ENCODE results near the gene TSHZ2. TPM values are rescaled to one million over a fixed set of nuclear protein-coding genes. Genes with fewer than 3 reads are reported as not detected.

TSHZ2 gene
- total RNA-seq, 6 experiments from 2014 or later = 14.2 to 28.1 (median 21.0) TPM

DNA sequence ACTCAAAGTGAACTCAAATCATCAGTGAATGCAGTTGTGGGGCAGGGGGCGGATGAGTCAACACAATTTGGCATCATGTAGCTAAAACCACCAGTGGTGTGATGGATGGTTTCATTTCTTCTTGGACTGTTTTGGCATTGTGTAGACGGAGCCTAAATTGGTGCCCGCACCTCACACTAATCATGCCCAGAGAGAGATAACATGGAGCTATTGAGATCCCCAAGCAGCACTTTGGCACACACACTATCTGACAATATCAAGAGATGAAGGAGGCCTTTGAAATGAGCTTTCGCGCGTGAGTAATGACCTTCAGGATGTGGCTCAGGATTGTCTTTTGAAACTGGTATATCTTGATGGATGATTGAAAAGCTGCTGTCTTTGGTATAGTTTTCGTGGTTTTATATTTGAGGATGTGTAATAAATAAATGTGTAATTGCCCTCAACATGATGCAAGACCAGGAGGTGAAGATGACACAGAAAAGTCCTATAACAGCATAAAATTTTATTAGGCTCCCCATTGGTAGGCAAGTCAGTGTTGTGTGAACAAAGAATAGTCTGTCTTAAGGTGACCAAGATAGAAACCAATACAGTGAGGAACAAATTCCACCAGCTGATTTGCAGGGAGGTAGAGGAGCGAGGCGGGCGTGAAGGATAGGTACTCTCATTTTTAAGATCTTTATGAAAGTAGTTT, 174.2 kb downstream of the TSHZ2 start:
- Histone ChIP-seq H3K36me3 (no peaks in the 10 kb centered on the region), H3K27me3 (no peaks in the 10 kb centered on the region), H3K27ac (no peak overlapping the region), H3K4me3 (no peak overlapping the region), H3K4me1 (no peaks in the 10 kb centered on the region), H3K9me3 (no peaks in the 10 kb centered on the region)
- DNase-seq = no peak
- no peak for ATAC-seq
- 85% methylated on average over 8 of the region's 10 CpGs for WGBS (ENCODE audit: insufficient coverage, low coverage, low lambda C conversion rate, missing lambda C conversion rate)
- intact Hi-C loops (cut with DNase I) = no loop called here
- no peak for TF ChIP-seq POLR2A (IDR thresholded peaks at IDR 0.05)
- TF ChIP-seq, protein P1, sequence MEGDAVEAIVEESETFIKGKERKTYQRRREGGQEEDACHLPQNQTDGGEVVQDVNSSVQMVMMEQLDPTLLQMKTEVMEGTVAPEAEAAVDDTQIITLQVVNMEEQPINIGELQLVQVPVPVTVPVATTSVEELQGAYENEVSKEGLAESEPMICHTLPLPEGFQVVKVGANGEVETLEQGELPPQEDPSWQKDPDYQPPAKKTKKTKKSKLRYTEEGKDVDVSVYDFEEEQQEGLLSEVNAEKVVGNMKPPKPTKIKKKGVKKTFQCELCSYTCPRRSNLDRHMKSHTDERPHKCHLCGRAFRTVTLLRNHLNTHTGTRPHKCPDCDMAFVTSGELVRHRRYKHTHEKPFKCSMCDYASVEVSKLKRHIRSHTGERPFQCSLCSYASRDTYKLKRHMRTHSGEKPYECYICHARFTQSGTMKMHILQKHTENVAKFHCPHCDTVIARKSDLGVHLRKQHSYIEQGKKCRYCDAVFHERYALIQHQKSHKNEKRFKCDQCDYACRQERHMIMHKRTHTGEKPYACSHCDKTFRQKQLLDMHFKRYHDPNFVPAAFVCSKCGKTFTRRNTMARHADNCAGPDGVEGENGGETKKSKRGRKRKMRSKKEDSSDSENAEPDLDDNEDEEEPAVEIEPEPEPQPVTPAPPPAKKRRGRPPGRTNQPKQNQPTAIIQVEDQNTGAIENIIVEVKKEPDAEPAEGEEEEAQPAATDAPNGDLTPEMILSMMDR (IDR thresholded peaks at IDR 0.05) = no peak

DNA sequence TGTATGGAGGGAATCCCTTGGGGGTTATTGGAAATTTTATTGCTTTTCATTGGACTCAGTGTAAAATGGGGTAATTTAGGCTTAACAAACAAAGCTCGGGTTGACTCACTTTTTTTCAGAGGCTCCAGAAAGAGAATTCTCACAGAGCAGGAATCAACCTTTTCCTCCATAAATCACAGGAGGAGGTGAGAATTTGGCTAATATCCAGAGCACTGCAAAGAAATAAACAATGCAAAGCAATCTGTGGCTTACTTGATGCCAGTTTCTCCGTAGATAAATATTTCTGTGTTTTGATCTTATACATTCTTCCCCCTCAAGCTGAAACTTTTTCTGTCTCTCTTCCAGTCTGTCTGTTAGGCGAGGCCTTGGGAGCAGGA, 176.6 kb downstream of the TSHZ2 start:
- DNase-seq = no peak
- Histone ChIP-seq H3K4me3 (no peak overlapping the region), H3K27ac (no peak overlapping the region), H3K27me3 (no peaks in the 10 kb centered on the region), H3K36me3 (no peaks in the 10 kb centered on the region), H3K4me1 (no peaks in the 10 kb centered on the region), H3K9me3 (no peaks in the 10 kb centered on the region)
- WGBS (ENCODE audit: insufficient coverage, low coverage, low lambda C conversion rate, missing lambda C conversion rate) = 49% methylated on average over 3 of the region's 3 CpGs
- no peak for ATAC-seq
- TF ChIP-seq, protein P1 (IDR thresholded peaks at IDR 0.05) = no peak
- TF ChIP-seq POLR2A (IDR thresholded peaks at IDR 0.05) = no peak
- intact Hi-C loops (cut with DNase I) = no loop called here

DNA sequence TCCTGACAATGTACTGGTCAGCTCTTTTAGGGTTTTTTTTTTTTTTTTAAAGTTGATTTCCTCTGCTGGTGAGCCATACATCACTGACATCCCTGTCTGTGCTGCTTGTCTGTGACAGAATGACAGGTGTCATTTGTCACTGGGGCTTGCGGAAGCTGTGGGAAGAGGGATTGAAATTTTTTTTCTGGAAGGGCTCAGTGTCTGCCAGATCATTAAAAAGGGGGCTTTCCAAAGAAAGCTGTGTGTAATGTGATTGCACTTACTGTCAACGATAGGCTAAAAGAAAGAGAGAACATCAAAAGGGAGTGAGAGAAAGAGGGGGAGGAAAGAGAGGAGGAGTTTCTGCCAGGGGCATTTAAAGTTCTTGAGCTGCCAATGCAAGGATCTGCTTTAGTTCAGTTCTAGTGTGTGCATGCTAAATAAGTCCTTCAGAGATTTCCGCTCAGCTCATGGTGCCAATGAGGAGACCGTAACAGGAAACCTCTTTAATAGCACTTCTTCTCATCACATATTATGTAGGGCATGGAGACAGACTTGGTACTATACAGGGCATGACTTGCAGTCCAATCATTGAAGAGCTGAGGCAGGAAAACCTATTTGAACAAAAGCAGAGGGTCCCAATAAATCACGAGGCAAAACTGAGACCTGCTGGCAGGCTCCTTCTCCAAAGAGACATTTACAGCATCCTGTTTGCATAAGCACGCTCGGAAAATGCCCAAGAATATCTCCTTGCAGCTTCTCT, 177.2 kb downstream of the TSHZ2 start:
- Histone ChIP-seq H3K27me3 (no peaks in the 10 kb centered on the region), H3K27ac (no peak overlapping the region), H3K4me1 (no peaks in the 10 kb centered on the region), H3K36me3 (no peaks in the 10 kb centered on the region), H3K9me3 (no peaks in the 10 kb centered on the region), H3K4me3 (no peak overlapping the region)
- no peak for DNase-seq
- intact Hi-C loops (cut with DNase I) = no loop called here
- 35% methylated on average over 5 of the region's 7 CpGs for WGBS (ENCODE audit: insufficient coverage, low coverage, low lambda C conversion rate, missing lambda C conversion rate)
- no peak for TF ChIP-seq POLR2A (IDR thresholded peaks at IDR 0.05)
- TF ChIP-seq, protein P1 (IDR thresholded peaks at IDR 0.05) = no peak
- no peak for ATAC-seq

DNA sequence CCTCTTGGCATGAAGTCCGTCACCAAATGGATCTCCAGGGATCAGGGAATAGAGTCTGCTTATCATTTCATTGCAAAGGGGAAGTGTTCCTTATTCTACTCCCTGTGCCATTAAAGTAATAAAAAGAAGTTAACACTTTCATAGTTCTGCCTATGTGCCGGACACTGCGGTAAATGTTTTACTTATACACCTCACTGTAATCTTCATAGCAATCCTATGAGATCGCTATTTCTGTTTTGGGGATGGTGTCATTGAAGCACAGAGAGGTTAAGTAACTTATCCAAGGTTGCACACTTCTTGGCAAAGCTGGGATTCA, 177.7 kb downstream of the TSHZ2 start:
- H3K9me3 ChIP-seq = no peaks in the 10 kb centered on the region
- no peak for TF ChIP-seq POLR2A (IDR thresholded peaks at IDR 0.05)
- TF ChIP-seq, protein P1 (IDR thresholded peaks at IDR 0.05) = no peak
- no peaks in the 10 kb centered on the region for H3K4me1 ChIP-seq
- no peak overlapping the region for H3K4me3 ChIP-seq
- no peak for ATAC-seq
- no peak overlapping the region for H3K27ac ChIP-seq
- WGBS (ENCODE audit: insufficient coverage, low coverage, low lambda C conversion rate, missing lambda C conversion rate) = 81% methylated on average over 4 of the region's 4 CpGs
- intact Hi-C loops (cut with DNase I) = no loop called here
- H3K36me3 ChIP-seq = no peaks in the 10 kb centered on the region
- no peak for DNase-seq
- no peaks in the 10 kb centered on the region for H3K27me3 ChIP-seq
